Jurkat, Clone E6-1 (cell line): ENCODE results near the gene SLCO3A1.
A peak's percentile ranks its signal among the peaks of the same experiment; 100 is the strongest.

Experiments used
- DNase-seq: peaks from one replicate; pipeline ENCODE4 v3.0.0-alpha.2; 2011; ENCODE audit warnings: low read depth, low spot score
- H3K4me3 ChIP-seq: 2 replicates; pipeline ENCODE4 v1.5.1; 2011; ENCODE audit warnings: mild to moderate bottlenecking, low read length, control low read depth, moderate library complexity

Gene SLCO3A1

DNA sequence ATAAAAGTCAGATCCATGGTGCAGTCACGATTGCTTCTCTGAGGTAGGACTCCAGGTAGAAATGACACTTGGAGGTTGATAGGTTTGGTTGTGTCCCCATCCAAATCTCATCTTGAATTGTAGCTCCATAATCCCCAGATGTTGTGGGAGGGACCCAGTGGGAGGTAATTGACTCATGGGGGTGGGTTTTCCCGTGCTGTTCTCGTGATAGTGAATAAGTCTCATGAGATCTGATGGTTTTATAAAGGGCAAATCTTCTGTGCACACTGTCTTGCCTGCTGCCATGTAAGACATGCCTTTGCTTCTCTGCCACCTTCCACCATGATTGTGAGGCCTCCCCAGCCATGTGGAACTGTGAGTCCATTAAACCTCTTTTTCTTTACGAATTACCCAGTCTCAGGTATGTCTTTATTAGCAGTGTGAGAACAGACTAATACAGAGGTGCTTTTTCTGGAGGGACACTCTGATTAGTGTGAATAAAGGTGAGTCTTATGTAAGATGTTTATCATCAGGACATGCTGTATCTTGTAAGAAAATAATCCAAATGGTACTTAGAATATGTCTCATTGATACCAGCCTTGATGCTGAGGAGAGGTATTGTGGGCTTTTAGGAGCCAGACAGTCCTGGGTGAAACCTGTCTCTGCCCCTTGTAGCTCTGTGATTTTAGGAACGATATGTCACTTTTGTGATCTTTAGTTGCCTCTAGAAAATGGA, 43.0 kb downstream of the SLCO3A1 start:
- no peak for DNase-seq
- H3K4me3 ChIP-seq, result no peak overlapping the region

GRCh38 chr15:91897585-91898372, 44.3 kb downstream of the SLCO3A1 start:
- DNase-seq, result no peak
- no peak overlapping the region for H3K4me3 ChIP-seq

DNA sequence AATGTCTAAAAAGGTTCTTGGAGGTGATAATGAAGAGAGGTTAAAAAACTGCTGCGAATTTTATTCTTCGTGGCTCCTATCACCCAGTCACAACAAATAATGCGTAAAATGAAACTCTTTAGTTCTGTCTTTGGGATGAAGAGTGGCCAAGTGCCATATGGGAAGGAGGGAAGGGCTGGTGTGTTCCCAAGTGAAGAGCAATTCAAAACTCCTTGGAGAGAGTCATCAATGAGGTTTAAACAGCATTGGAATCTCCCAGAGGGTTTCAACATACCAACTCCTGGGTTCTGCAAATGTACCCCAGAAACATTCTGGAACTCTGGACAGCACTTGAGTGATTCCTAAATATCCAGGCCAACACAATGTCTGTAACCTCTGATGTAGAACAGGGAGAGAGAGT, 45.3 kb downstream of the SLCO3A1 start:
- H3K4me3 ChIP-seq, result no peak overlapping the region
- DNase-seq, result no peak

DNA sequence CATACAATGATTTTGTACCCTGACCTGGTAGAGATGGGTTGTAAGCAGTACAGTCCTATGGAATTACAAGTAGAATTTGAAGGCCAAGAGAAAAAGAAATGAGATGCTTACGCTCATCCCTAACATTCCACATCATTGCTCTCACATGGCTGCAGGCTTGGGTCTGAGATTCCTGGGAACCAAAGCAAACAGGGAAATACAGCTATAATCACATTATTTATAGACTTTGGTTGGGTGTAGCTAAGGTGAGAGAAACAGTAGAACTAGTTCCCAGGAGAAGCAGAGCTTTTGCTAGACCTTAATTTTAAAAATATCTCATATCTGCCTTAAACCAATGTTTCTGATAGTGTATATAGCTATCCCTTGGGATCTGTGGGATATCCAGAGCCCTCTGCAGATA, 51.4 kb downstream of the SLCO3A1 start:
- DNase-seq, result no peak
- no peak overlapping the region for H3K4me3 ChIP-seq

DNA sequence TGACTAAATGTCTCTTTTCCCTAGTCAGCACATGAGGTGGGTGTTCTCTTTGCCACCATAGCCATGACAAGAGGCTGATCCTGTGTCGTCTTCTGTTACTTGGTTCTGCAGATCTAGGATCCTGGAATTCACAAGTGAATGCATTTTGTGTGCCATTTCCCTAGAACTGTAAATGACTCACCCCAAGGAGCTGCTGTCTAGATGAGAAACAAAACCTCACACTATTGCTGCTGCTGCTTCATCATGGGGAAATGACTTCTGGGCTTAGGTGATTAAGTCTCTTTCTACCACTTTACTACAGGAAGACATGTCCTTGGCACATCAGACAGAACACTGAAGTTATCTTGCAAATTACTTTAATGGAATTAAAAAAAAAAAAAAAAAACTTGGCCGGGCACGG, 54.9 kb downstream of the SLCO3A1 start:
- no peak for DNase-seq

GRCh38 chr15:91909111-91909510, 55.6 kb downstream of the SLCO3A1 start:
- H3K4me3 ChIP-seq, result no peak overlapping the region
- DNase-seq, result no peak

More for the DNA sequence above, 54.9 kb downstream of the SLCO3A1 start:
- H3K4me3 ChIP-seq, result no peak overlapping the region

DNA sequence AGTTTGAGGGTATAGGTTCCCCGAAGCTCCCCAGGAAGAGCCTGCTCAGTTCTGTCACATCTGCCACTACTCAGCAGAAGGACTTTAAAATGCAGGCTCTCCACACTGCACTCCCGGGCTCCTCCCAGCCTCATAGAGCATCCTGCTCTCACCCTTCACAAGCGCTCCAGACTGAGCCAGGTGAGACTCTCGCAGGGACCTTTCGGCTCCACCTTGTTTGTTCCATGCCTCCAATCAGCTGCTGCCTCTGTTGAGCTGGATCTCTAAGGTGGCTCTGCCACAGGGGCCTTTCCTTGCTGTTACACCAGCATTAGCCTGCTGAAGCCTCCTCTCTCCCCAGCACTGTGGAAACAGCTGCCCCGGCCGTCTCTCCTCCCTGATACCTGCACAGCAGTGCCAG, 56.1 kb downstream of the SLCO3A1 start:
- H3K4me3 ChIP-seq, result no peak overlapping the region
- DNase-seq, result no peak

DNA sequence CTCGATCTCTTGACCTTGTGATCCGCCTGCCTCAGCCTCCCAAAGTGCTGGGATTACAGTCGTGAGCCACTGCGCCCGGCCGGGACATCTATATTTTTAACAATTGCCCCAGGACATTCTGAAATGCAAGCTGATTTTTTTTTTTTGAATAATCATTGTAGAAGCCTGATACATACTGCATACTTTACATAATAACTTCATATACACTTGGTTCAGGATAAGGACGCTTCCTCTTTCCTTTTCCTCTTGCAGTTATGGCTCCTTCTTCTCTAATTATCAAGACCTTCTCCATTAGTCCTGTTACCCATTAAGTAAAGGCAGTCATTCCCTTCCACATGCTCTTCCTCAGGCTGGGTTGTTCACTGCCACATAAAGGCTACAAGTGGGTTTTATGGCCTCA, 58.3 kb downstream of the SLCO3A1 start:
- no peak overlapping the region for H3K4me3 ChIP-seq
- no peak for DNase-seq

- no peak overlapping the region for H3K4me3 ChIP-seq
- peak; percentile 2 for DNase-seq
Measured at GRCh38 chr15:91912336-91912735, 58.8 kb downstream of the SLCO3A1 start.

DNA sequence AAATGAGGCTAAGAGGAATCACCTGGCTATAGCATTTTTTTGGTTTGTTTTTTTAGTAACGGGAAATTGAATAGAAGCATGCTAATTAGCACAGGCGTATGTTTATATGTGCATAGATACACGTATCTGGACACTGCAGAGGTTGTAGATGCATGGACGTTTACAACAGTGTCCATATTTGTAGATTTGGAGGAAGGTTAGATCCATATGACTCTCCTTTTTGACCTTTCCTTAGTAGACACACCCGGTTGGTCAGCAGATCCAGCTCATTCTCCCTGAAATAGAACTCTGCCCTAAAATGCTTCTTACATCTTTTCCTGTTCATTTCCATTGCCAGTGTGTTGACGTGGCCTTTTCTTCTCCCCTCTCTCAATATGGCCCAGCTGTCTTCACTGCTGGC, 60.1 kb downstream of the SLCO3A1 start:
- H3K4me3 ChIP-seq, result no peak overlapping the region
- no peak for DNase-seq

- peak; percentile 9 for DNase-seq
- H3K4me3 ChIP-seq, result no peak overlapping the region
Measured at GRCh38 chr15:91915576-91915975, 62.1 kb downstream of the SLCO3A1 start.

DNA sequence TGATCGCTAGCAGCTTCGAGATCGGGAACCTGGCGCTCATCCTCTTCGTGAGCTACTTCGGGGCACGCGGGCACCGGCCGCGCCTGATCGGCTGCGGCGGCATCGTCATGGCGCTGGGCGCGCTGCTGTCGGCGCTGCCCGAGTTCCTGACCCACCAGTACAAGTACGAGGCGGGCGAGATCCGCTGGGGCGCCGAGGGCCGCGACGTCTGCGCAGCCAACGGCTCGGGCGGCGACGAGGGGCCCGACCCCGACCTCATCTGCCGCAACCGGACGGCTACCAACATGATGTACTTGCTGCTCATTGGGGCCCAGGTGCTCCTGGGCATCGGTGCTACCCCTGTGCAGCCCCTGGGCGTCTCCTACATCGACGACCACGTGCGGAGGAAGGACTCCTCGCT, 62.5 kb downstream of the SLCO3A1 start:
- DNase-seq, result no peak
- H3K4me3 ChIP-seq, result no peak overlapping the region

- no peak for DNase-seq
- no peak overlapping the region for H3K4me3 ChIP-seq
Measured at GRCh38 chr15:91917686-91918360, 64.3 kb downstream of the SLCO3A1 start.

- no peak overlapping the region for H3K4me3 ChIP-seq
- DNase-seq, result no peak
Measured at GRCh38 chr15:91919014-91919534, 65.6 kb downstream of the SLCO3A1 start.

- no peak for DNase-seq
- H3K4me3 ChIP-seq, result no peak overlapping the region
Measured at GRCh38 chr15:91921188-91921842, 67.8 kb downstream of the SLCO3A1 start.

DNA sequence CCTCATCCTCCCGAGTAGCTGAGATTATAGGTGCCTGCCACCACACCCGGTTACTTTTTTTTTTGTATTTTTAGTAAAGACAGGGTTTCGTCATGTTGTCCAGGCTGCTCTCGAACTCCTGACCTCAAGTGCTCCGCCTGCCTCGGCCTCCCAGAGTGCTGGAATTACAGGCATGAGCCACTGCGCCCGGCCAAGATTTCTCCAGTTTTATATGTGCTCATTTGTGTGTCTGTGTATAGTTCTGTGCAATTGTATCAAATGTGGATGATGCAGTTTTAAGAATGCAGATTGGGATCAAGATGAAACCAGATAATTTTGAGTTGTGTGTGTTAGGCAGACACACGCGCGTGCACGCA, 68.3 kb downstream of the SLCO3A1 start:
- no peak for DNase-seq
- H3K4me3 ChIP-seq, result no peak overlapping the region

DNA sequence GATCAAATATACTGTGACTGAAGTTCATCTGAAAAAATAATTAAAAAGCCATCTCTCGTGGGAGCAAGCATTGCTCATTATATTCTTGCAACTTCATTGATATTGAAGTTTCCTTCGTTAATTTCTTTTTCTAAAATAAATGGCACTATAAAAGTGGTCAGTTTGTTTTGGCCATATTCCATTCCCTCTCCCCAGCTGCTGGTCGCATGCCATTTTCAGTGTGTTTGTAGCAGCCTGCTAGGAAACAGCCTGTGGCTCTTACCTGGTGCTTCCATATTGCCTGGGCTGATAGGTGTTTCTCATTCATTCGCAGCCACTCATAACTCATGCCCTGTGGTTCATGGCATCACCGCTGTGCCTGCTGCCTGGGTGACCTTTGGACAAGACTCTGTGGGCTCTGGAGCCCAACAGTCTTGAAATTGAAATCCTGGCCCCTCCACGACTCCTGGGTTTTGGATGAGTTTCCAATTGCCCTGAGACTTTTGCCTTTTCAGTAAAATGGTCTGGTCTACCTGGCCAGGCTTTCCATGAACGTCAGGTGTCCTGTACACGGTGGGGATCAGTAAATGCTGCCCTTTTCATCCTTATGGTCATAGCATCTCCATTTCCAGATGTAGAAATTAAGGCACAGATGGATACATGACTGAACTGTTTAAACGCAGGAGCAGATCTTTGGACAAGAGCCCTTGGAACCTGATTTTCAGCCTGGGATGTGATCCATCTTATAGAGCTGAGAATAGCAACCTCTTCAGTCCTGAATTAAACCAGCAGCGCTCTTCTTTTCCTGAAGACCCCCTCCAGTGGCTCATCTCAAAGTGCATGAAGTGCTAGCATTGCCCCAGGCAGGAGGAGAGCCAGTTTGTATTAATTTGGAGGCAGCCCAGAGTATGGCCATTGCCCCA, 69.4 kb downstream of the SLCO3A1 start:
- no peak for DNase-seq
- H3K4me3 ChIP-seq, result no peak overlapping the region

DNA sequence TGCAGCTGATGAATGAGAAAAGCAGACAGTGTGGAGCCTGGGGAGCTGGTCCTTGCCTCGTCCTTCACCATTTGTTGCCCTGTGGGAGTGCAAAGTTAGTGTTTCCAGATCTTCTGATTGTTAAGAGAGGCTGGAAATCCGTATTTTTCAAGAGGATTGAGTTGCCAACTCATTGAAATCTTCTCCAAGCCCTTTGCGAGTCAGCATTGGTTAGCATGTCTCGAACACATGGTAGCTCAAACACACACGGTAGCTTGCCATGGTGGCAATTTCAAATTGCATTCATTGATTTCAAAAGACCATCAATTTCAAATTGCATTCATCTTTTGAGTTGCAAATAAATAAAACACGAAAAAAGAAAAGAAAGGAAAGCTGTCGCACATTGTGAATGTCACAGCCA, 70.7 kb downstream of the SLCO3A1 start:
- no peak overlapping the region for H3K4me3 ChIP-seq
- DNase-seq, result no peak
